Liver (tissue), 9 donors: ENCODE data around the gene ZNF579. TPM values are rescaled to one million over a fixed set of nuclear protein-coding genes. Genes with fewer than 3 reads are reported as not detected.

Experiments used
- DNase-seq: peaks from one replicate; pipeline ENCODE4 v3.0.0-alpha.2; 2017; ENCODE audit warnings: low spot score
- H3K27ac ChIP-seq, 2 donors: one replicate each; pipeline ENCODE4 v1.7.0; 2013; ENCODE audit warnings: inconsistent platforms in 2 of 2, low read length in 2 of 2, control low read depth in 1 of 2, low read depth in 1 of 2, mild to moderate bottlenecking in 1 of 2
- H3K27me3 ChIP-seq, 4 donors: one replicate each; pipeline versions ENCODE4 v1.6.1 to v1.7.0; 2013; ENCODE audit warnings: low read length in 3 of 4, inconsistent platforms in 1 of 4, mild to moderate bottlenecking in 1 of 4, moderate library complexity in 1 of 4; ENCODE audit not compliant: control insufficient read depth in 4 of 4, insufficient read depth in 4 of 4
- H3K36me3 ChIP-seq, 4 donors: one replicate each; pipeline versions ENCODE4 v1.6.1 to v1.7.0; 2013; ENCODE audit warnings: low read length in 3 of 4, mild to moderate bottlenecking in 3 of 4, low read depth in 1 of 4, moderate library complexity in 1 of 4; ENCODE audit not compliant: control insufficient read depth in 4 of 4, insufficient read depth in 3 of 4
- H3K4me1 ChIP-seq, 4 donors: one replicate each; pipeline versions ENCODE4 v1.6.1 to v1.7.0; 2013; ENCODE audit warnings: low read length in 3 of 4, mild to moderate bottlenecking in 3 of 4, moderate library complexity in 1 of 4; ENCODE audit not compliant: control insufficient read depth in 4 of 4, insufficient read depth in 4 of 4
- H3K4me3 ChIP-seq, 3 donors: one replicate each; pipeline versions ENCODE4 v1.6.1 to v1.7.0; 2013; ENCODE audit warnings: low read length in 3 of 3, control low read depth in 1 of 3, low read depth in 1 of 3, mild to moderate bottlenecking in 1 of 3
- H3K9ac ChIP-seq, 2 donors: one replicate each; pipeline ENCODE4 v1.7.0; 2013; ENCODE audit warnings: low read length in 2 of 2, mild to moderate bottlenecking in 2 of 2, moderate library complexity in 2 of 2, control low read depth in 1 of 2, low read depth in 1 of 2
- H3K9me3 ChIP-seq, 4 donors: one replicate each; pipeline versions ENCODE4 v1.6.1 to v1.7.0; 2013; ENCODE audit warnings: low read length in 3 of 4; ENCODE audit not compliant: control insufficient read depth in 4 of 4
- EGR1 ChIP-seq, 2 donors: IDR thresholded peaks; 2 replicates each; pipeline ENCODE4 v1.6.1; 2016 to 2018; ENCODE audit warnings: antibody characterized with exemption in 2 of 2, low read depth in 2 of 2
- FOXA1 ChIP-seq: IDR thresholded peaks from 2 replicates; pipeline ENCODE4 v1.6.1; 2016; ENCODE audit warnings: antibody characterized with exemption
- FOXA2 ChIP-seq: IDR thresholded peaks from 2 replicates; pipeline ENCODE4 v1.6.1; 2016; ENCODE audit warnings: antibody characterized with exemption
- GABPA ChIP-seq, 2 donors: IDR thresholded peaks in 1 of 2; conservative IDR thresholded peaks in 1 of 2; 2 replicates each; pipeline ENCODE4 v1.6.1; 2016; ENCODE audit warnings: antibody characterized with exemption in 2 of 2, mild to moderate bottlenecking in 1 of 2, moderate library complexity in 1 of 2
- HNF4A ChIP-seq, 2 donors: conservative IDR thresholded peaks; 2 replicates each; pipeline ENCODE4 v1.6.1; 2016; ENCODE audit warnings: antibody characterized with exemption in 2 of 2, mild to moderate bottlenecking in 2 of 2
- HNF4G ChIP-seq: IDR thresholded peaks from 2 replicates; pipeline ENCODE4 v1.6.1; 2016; ENCODE audit warnings: antibody characterized with exemption
- JUND ChIP-seq, 2 donors: IDR thresholded peaks; 2 replicates each; pipeline ENCODE4 v1.6.1; 2016; ENCODE audit warnings: antibody characterized with exemption in 2 of 2
- NR2F2 ChIP-seq: IDR thresholded peaks from 2 replicates; pipeline ENCODE4 v1.6.1; 2016; ENCODE audit warnings: antibody characterized with exemption
- RAD21 ChIP-seq, 2 donors: IDR thresholded peaks; 2 replicates each; pipeline ENCODE4 v1.6.1; 2016; ENCODE audit warnings: antibody characterized with exemption in 2 of 2, mild to moderate bottlenecking in 2 of 2
- RXRA ChIP-seq, 2 donors: IDR thresholded peaks; 2 replicates each; pipeline ENCODE4 v1.6.1; 2017 to 2018; ENCODE audit warnings: antibody characterized with exemption in 2 of 2, mild to moderate bottlenecking in 1 of 2
- SP1 ChIP-seq: IDR thresholded peaks from 2 replicates; pipeline ENCODE4 v1.6.1; 2018; ENCODE audit warnings: antibody characterized with exemption, mild to moderate bottlenecking
- TAF1 ChIP-seq: conservative IDR thresholded peaks from 2 replicates; pipeline ENCODE4 v1.6.1; 2016; ENCODE audit warnings: antibody characterized with exemption, mild to moderate bottlenecking
- YY1 ChIP-seq: IDR thresholded peaks from 2 replicates; pipeline ENCODE4 v1.6.1; 2016; ENCODE audit warnings: antibody characterized with exemption, mild to moderate bottlenecking
- WGBS: extraction: QIAGEN DNeasy Blood & Tissue Kit; methylation state at CpG from one replicate; pipeline ENCODE4 v1.1.7; 2013; 5-methylcytosine and 5-hydroxymethylcytosine counted together
- polyA plus RNA-seq, 2 donors: library from polyadenylated mRNA; stranded (reverse) in 1 of 2; unstranded in 1 of 2; fragments of 200-250 nt in 1 of 2; fragments of >200 nt in 1 of 2; fragmentation: Nextera tagmentation in 1 of 2; extraction: Ambion mirVana in 1 of 2; gene quantifications; one replicate each; pipeline versions ENCODE4 v1.2.1 to v1.2.3, GENCODE V29; 2013 to 2015
- total RNA-seq, 2 donors: library from RNA; depleted of rRNA; stranded (reverse); fragments of >200 nt; gene quantifications; one replicate each; pipeline ENCODE4 v1.2.3, GENCODE V29; 2014
- TF ChIP-seq, protein P1 (sequence below): IDR thresholded peaks from 2 replicates; pipeline ENCODE4 v1.6.1; 2016; ENCODE audit warnings: antibody characterized with exemption
- TF ChIP-seq, protein P2 (sequence below): IDR thresholded peaks from 2 replicates; pipeline ENCODE4 v1.6.1; 2016; ENCODE audit warnings: antibody characterized with exemption
- TF ChIP-seq, protein P3 (sequence below): IDR thresholded peaks from 2 replicates; pipeline ENCODE4 v1.6.1; 2016; ENCODE audit warnings: antibody characterized with exemption, mild to moderate bottlenecking
- TF ChIP-seq, protein P4 (sequence below): fragments of 150-350 bp; IDR thresholded peaks from 2 replicates; pipeline ENCODE4 v1.5.1; 2017; ENCODE audit warnings: improper control_type of control experiment, low read depth, low read length; ENCODE audit not compliant: missing input control
- TF ChIP-seq, protein P5 (sequence below): IDR thresholded peaks from 2 replicates; pipeline ENCODE4 v1.6.1; 2016; ENCODE audit warnings: antibody characterized with exemption
- donor health status: healthy.
- donor health status: healthy.
- donor health status: healthy.
- donor health status: healthy.
- donor health status: healthy.

Gene ZNF579
- total and polyA plus RNA-seq, 4 donors: 0.92 to 3.3 (median 1.2) TPM

DNA sequence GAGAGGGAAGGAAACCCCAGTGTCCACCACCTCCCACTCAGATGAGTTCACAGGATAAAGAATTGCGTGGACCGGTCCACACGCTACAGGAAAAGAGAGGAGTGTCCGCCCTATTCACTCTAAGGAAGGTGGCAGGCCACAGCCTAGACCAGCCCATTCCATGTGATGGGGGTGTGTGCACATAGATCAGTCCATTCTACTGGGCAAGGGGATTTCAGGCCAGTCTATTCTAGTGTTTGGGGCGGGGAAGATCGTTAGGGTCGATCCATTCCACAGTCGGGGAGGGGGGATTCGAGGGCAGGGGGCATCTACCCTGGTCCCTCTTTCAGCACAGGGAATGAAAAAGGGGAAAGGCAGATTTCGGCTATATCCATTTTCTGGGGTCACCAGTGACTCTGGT, 10.9 kb upstream of the ZNF579 start:
- no peaks in the 10 kb centered on the region for H3K9me3 ChIP-seq
- peaks cover 3 to 28% (median 11%) of the 10 kb centered on the region in 4 donors for H3K36me3 ChIP-seq
- WGBS: 90% methylated on average over 10 of the region's 10 CpGs
- no peak overlapping the region for H3K27ac ChIP-seq
- H3K9ac ChIP-seq: no peak overlapping the region
- no peak for DNase-seq
- peaks cover 0 to 9% (median 8%) of the 10 kb centered on the region in 4 donors for H3K4me1 ChIP-seq
- TF ChIP-seq TAF1 (no peak), JUND (IDR thresholded peaks at IDR 0.05) (no peak), YY1 (no peak), HNF4A (conservative IDR thresholded peaks at IDR 0.05) (no peak), RXRA (IDR thresholded peaks at IDR 0.05) (no peak), SP1 (no peak), FOXA1 (no peak), RAD21 (IDR thresholded peaks at IDR 0.05) (no peak), EGR1 (IDR thresholded peaks at IDR 0.05; ENCODE audit: low read depth in 2 of 2) (no peak), GABPA (IDR thresholded peaks at IDR 0.05 in 1 of 2, conservative IDR thresholded peaks at IDR 0.05 in 1 of 2) (no peak), HNF4G (no peak), NR2F2 (no peak), FOXA2 (no peak)
- TF ChIP-seq, protein P1, sequence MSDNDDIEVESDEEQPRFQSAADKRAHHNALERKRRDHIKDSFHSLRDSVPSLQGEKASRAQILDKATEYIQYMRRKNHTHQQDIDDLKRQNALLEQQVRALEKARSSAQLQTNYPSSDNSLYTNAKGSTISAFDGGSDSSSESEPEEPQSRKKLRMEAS: no peak
- TF ChIP-seq, protein P2, sequence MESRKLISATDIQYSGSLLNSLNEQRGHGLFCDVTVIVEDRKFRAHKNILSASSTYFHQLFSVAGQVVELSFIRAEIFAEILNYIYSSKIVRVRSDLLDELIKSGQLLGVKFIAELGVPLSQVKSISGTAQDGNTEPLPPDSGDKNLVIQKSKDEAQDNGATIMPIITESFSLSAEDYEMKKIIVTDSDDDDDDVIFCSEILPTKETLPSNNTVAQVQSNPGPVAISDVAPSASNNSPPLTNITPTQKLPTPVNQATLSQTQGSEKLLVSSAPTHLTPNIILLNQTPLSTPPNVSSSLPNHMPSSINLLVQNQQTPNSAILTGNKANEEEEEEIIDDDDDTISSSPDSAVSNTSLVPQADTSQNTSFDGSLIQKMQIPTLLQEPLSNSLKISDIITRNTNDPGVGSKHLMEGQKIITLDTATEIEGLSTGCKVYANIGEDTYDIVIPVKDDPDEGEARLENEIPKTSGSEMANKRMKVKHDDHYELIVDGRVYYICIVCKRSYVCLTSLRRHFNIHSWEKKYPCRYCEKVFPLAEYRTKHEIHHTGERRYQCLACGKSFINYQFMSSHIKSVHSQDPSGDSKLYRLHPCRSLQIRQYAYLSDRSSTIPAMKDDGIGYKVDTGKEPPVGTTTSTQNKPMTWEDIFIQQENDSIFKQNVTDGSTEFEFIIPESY: no peak
- TF ChIP-seq, protein P3, sequence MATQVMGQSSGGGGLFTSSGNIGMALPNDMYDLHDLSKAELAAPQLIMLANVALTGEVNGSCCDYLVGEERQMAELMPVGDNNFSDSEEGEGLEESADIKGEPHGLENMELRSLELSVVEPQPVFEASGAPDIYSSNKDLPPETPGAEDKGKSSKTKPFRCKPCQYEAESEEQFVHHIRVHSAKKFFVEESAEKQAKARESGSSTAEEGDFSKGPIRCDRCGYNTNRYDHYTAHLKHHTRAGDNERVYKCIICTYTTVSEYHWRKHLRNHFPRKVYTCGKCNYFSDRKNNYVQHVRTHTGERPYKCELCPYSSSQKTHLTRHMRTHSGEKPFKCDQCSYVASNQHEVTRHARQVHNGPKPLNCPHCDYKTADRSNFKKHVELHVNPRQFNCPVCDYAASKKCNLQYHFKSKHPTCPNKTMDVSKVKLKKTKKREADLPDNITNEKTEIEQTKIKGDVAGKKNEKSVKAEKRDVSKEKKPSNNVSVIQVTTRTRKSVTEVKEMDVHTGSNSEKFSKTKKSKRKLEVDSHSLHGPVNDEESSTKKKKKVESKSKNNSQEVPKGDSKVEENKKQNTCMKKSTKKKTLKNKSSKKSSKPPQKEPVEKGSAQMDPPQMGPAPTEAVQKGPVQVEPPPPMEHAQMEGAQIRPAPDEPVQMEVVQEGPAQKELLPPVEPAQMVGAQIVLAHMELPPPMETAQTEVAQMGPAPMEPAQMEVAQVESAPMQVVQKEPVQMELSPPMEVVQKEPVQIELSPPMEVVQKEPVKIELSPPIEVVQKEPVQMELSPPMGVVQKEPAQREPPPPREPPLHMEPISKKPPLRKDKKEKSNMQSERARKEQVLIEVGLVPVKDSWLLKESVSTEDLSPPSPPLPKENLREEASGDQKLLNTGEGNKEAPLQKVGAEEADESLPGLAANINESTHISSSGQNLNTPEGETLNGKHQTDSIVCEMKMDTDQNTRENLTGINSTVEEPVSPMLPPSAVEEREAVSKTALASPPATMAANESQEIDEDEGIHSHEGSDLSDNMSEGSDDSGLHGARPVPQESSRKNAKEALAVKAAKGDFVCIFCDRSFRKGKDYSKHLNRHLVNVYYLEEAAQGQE: no peak
- TF ChIP-seq, protein P4, sequence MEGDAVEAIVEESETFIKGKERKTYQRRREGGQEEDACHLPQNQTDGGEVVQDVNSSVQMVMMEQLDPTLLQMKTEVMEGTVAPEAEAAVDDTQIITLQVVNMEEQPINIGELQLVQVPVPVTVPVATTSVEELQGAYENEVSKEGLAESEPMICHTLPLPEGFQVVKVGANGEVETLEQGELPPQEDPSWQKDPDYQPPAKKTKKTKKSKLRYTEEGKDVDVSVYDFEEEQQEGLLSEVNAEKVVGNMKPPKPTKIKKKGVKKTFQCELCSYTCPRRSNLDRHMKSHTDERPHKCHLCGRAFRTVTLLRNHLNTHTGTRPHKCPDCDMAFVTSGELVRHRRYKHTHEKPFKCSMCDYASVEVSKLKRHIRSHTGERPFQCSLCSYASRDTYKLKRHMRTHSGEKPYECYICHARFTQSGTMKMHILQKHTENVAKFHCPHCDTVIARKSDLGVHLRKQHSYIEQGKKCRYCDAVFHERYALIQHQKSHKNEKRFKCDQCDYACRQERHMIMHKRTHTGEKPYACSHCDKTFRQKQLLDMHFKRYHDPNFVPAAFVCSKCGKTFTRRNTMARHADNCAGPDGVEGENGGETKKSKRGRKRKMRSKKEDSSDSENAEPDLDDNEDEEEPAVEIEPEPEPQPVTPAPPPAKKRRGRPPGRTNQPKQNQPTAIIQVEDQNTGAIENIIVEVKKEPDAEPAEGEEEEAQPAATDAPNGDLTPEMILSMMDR: no peak
- TF ChIP-seq, protein P5, sequence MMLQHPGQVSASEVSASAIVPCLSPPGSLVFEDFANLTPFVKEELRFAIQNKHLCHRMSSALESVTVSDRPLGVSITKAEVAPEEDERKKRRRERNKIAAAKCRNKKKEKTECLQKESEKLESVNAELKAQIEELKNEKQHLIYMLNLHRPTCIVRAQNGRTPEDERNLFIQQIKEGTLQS: no peak
- H3K27me3 ChIP-seq: no peaks in the 10 kb centered on the region
- no peak overlapping the region for H3K4me3 ChIP-seq
